ENCODE results near the gene GRAMD2A. TPM values are rescaled to one million over a fixed set of nuclear protein-coding genes. Genes with fewer than 3 reads are reported as not detected.

Gene GRAMD2A
- total RNA-seq, 1 experiment from 2014 or later: 1.2 TPM

GRCh38 chr15:72155635-72156616 lies 41.7 kb downstream of the GRAMD2A start:
- peak; percentile 82 to 85 for DNase-seq
- H3K9me3 ChIP-seq: no peaks in the 10 kb centered on the region
- Mint-ChIP-seq H3K36me3 (ENCODE audit: insufficient read depth, unreplicated experiment) (no peaks in the 10 kb centered on the region), H3K27me3 (ENCODE audit: insufficient read depth, unreplicated experiment) (no peaks in the 10 kb centered on the region), H3K27ac (ENCODE audit: unreplicated experiment) (peak overlapping the region; percentile 60), H3K4me1 (ENCODE audit: low read depth, unreplicated experiment) (peaks cover 8% of the 10 kb centered on the region), H3K9me3 (ENCODE audit: unreplicated experiment) (peaks cover 8% of the 10 kb centered on the region), H3K4me3 (ENCODE audit: unreplicated experiment) (peak overlapping the region; percentile 76)
- H3K4me1 ChIP-seq: no peaks in the 10 kb centered on the region; the same call in 1 of the 2 replicates
- TF ChIP-seq CTCF (IDR thresholded peaks at IDR 0.05; ENCODE audit: insufficient read depth in 1 of 2, low read depth in 1 of 2, low read length in 1 of 2, severe bottlenecking in 1 of 2, unreplicated experiment in 1 of 2): peak; percentile 78 to 85
- H3K27me3 ChIP-seq (replicated peaks; ENCODE audit: control insufficient read depth, insufficient read depth, low read length): no peaks in the 10 kb centered on the region
- H3K36me3 ChIP-seq (ENCODE audit: control insufficient read depth, insufficient read depth, low read length): no peaks in the 10 kb centered on the region
- POLR2A ChIA-PET: no interaction called here
- H3K4me3 ChIP-seq (ENCODE audit: low read depth, low read length): peak overlapping the region; percentile 36
- intact Hi-C loops (cut with micrococcal nuclease; ENCODE audit: unreplicated experiment): loop anchor here (1.0 to 10.0 kb wide), 5 partner anchors 37 to 401 kb away; partner anchors contain the start of genes MYO9A and SENP8
- no TSS peak for BruUV-seq (replicated peaks)
- CTCF ChIA-PET: interaction anchor here (0.6 to 1.6 kb wide), 9 partner anchors 12 to 412 kb away, joined by 3 to 8 read pairs (median 4); partner anchors contain the start of genes MYO9A and SENP8

- ChIA-PET POLR2A (no interaction called here), CTCF (interaction anchor here (0.9 to 1.2 kb wide), 3 partner anchors 37 to 174 kb away, joined by 3 to 4 read pairs (median 4); partner anchors contain the start of genes MYO9A and SENP8)
- H3K9me3 Mint-ChIP-seq (ENCODE audit: unreplicated experiment): peaks cover 12% of the 10 kb centered on the region
- BruUV-seq (replicated peaks): no TSS peak
- no peak for TF ChIP-seq CTCF (IDR thresholded peaks at IDR 0.05; ENCODE audit: insufficient read depth in 1 of 2, low read depth in 1 of 2, low read length in 1 of 2, severe bottlenecking in 1 of 2, unreplicated experiment in 1 of 2)
- H3K4me3 Mint-ChIP-seq (ENCODE audit: unreplicated experiment): peak overlapping the region; percentile 76
- H3K4me1 ChIP-seq: no peaks in the 10 kb centered on the region
- DNase-seq: no peak
- H3K27me3 ChIP-seq (replicated peaks; ENCODE audit: control insufficient read depth, insufficient read depth, low read length): no peaks in the 10 kb centered on the region
- H3K36me3 Mint-ChIP-seq (ENCODE audit: insufficient read depth, unreplicated experiment): no peaks in the 10 kb centered on the region
- H3K27ac Mint-ChIP-seq (ENCODE audit: unreplicated experiment): peak overlapping the region; percentile 60
- peaks cover 8% of the 10 kb centered on the region for H3K4me1 Mint-ChIP-seq (ENCODE audit: low read depth, unreplicated experiment)
- intact Hi-C loops (cut with micrococcal nuclease; ENCODE audit: unreplicated experiment): loop anchor here (10.0 kb wide), 2 partner anchors 300 to 400 kb away; no protein-coding TSS in a partner anchor
- H3K27me3 Mint-ChIP-seq (ENCODE audit: insufficient read depth, unreplicated experiment): no peaks in the 10 kb centered on the region
- H3K9me3 ChIP-seq: no peaks in the 10 kb centered on the region
- H3K4me3 ChIP-seq (ENCODE audit: low read depth, low read length): peak overlapping the region; percentile 36; the same call in 1 of the 2 replicates
- H3K36me3 ChIP-seq (ENCODE audit: control insufficient read depth, insufficient read depth, low read length): no peaks in the 10 kb centered on the region
Observed at GRCh38 chr15:72155003-72155621, 42.5 kb downstream of the GRAMD2A start.

- no peaks in the 10 kb centered on the region for H3K36me3 Mint-ChIP-seq (ENCODE audit: insufficient read depth, unreplicated experiment)
Observed at GRCh38 chr15:72154316-72154715, 43.3 kb downstream of the GRAMD2A start.

More at GRCh38 chr15:72154316-72154715, 43.3 kb downstream of the GRAMD2A start:
- no peak for TF ChIP-seq CTCF (IDR thresholded peaks at IDR 0.05; ENCODE audit: insufficient read depth in 1 of 2, low read depth in 1 of 2, low read length in 1 of 2, severe bottlenecking in 1 of 2, unreplicated experiment in 1 of 2)
- Histone ChIP-seq H3K27me3 (replicated peaks; ENCODE audit: control insufficient read depth, insufficient read depth, low read length) (no peaks in the 10 kb centered on the region), H3K36me3 (ENCODE audit: control insufficient read depth, insufficient read depth, low read length) (no peaks in the 10 kb centered on the region), H3K4me1 (no peaks in the 10 kb centered on the region), H3K9me3 (no peaks in the 10 kb centered on the region), H3K4me3 (ENCODE audit: low read depth, low read length) (no peak overlapping the region)
- H3K27ac Mint-ChIP-seq (ENCODE audit: unreplicated experiment): no peak overlapping the region
- intact Hi-C loops (cut with micrococcal nuclease; ENCODE audit: unreplicated experiment): loop anchor here (10.0 kb wide), 2 partner anchors 300 to 400 kb away; no protein-coding TSS in a partner anchor
- BruUV-seq (replicated peaks): no TSS peak
- H3K27me3 Mint-ChIP-seq (ENCODE audit: insufficient read depth, unreplicated experiment): no peaks in the 10 kb centered on the region
- H3K4me1 Mint-ChIP-seq (ENCODE audit: low read depth, unreplicated experiment): peaks cover 8% of the 10 kb centered on the region
- ChIA-PET POLR2A (no interaction called here), CTCF (no interaction called here)
- H3K9me3 Mint-ChIP-seq (ENCODE audit: unreplicated experiment): peaks cover 12% of the 10 kb centered on the region
- no peak for DNase-seq
- no peak overlapping the region for H3K4me3 Mint-ChIP-seq (ENCODE audit: unreplicated experiment)
